ENCODE data around the gene NPC1L1. TPM values are rescaled to one million over a fixed set of nuclear protein-coding genes. Genes with fewer than 3 reads are reported as not detected.

The NPC1L1 gene, protein sequence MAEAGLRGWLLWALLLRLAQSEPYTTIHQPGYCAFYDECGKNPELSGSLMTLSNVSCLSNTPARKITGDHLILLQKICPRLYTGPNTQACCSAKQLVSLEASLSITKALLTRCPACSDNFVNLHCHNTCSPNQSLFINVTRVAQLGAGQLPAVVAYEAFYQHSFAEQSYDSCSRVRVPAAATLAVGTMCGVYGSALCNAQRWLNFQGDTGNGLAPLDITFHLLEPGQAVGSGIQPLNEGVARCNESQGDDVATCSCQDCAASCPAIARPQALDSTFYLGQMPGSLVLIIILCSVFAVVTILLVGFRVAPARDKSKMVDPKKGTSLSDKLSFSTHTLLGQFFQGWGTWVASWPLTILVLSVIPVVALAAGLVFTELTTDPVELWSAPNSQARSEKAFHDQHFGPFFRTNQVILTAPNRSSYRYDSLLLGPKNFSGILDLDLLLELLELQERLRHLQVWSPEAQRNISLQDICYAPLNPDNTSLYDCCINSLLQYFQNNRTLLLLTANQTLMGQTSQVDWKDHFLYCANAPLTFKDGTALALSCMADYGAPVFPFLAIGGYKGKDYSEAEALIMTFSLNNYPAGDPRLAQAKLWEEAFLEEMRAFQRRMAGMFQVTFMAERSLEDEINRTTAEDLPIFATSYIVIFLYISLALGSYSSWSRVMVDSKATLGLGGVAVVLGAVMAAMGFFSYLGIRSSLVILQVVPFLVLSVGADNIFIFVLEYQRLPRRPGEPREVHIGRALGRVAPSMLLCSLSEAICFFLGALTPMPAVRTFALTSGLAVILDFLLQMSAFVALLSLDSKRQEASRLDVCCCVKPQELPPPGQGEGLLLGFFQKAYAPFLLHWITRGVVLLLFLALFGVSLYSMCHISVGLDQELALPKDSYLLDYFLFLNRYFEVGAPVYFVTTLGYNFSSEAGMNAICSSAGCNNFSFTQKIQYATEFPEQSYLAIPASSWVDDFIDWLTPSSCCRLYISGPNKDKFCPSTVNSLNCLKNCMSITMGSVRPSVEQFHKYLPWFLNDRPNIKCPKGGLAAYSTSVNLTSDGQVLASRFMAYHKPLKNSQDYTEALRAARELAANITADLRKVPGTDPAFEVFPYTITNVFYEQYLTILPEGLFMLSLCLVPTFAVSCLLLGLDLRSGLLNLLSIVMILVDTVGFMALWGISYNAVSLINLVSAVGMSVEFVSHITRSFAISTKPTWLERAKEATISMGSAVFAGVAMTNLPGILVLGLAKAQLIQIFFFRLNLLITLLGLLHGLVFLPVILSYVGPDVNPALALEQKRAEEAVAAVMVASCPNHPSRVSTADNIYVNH (N-terminal part only)
- not detected for polyA plus RNA-seq (ENCODE audit: low read depth in 6 of 6)

DNA sequence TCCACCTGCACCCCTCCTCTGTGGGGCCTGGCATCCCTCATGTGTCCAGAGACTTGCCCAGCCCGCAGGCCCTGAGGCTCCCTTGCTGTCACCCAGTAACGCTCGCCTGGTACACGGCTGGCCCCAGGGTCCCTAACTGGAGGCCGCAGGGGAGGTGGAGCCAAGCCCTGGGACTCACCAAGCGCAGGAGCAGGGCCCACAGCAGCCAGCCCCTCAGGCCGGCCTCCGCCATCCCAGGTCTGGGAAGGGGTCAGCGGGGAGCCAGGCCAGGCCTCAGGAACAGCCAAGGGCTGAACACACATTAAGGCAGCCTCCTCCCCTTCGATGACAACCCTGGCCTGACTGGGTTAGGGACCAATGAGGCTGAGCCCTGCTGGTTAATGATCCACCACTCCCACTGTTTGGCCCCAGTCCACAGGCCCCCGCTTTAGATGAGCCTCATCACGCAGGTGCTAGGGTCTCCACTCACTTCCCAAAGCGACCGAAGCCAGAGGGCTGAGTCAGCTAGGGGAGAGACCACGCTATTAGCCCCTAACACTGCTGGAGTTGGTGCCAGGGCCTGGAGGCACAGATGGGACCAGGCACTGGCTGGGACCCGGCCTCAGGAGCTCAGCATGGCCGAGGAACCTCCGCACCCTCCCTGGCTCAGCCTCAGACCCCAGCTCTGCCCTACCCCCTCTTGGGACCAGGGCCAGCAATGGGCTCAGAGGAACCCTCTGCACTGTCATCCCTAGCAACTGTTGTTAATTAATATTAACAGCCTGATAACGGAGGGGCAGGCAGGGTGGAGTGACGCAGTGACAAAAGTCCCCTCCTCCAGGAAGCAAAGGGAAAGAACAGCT, at the start of gene NPC1L1:
Gene NPC1L1 (minus strand): TSS at position 303 of the 842 bp plus-strand sequence. CDS start 71 bp downstream, at position 232.
- Mint-ChIP-seq H3K9me3 (no peaks in the 10 kb centered on the region), H3K36me3 (no peaks in the 10 kb centered on the region), H3K27me3 (peaks cover 14% of the 10 kb centered on the region in 3 donors), H3K4me1 (no peaks in the 10 kb centered on the region), H3K4me3 (peak within 1 kb of the TSS in 1 of 8 donors; percentile 55), H3K27ac (peak within 1 kb of the TSS in 2 of 6 donors; percentile 22 to 79)
- DNase-seq (no peak), ATAC-seq (ENCODE audit: low read depth in 2 of 2) (no peak)

DNA sequence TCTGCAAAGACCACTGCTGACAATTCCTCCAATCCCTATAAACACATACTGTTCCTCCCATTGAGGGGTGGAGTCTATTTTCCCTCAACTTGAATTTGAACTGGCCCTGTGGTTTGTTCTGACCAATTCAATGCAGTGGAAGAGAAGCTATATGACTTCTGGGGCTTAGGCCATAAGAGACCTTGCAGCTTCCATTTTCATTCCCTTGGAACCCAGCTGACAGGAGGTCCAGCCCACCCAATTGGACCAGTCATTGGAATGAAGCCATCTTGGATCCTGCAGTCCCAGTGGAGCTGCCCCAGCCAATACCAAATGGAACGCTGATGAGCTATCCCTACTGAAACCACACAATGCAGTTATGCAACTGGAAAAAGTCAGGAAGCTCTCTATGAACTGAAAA, 49.8 kb upstream of the NPC1L1 start:
- no peaks in the 10 kb centered on the region for H3K36me3 Mint-ChIP-seq
- H3K4me1 Mint-ChIP-seq = peaks cover 0 to 7% (median 4%) of the 10 kb centered on the region in 3 donors
- ATAC-seq (ENCODE audit: low read depth in 2 of 2) (no peak), DNase-seq (no peak)
- H3K27me3 Mint-ChIP-seq = peaks cover 10 to 26% (median 17%) of the 10 kb centered on the region in 3 donors
- no peaks in the 10 kb centered on the region for H3K9me3 Mint-ChIP-seq
- H3K27ac Mint-ChIP-seq = no peak overlapping the region
- no peak overlapping the region for H3K4me3 Mint-ChIP-seq

DNA sequence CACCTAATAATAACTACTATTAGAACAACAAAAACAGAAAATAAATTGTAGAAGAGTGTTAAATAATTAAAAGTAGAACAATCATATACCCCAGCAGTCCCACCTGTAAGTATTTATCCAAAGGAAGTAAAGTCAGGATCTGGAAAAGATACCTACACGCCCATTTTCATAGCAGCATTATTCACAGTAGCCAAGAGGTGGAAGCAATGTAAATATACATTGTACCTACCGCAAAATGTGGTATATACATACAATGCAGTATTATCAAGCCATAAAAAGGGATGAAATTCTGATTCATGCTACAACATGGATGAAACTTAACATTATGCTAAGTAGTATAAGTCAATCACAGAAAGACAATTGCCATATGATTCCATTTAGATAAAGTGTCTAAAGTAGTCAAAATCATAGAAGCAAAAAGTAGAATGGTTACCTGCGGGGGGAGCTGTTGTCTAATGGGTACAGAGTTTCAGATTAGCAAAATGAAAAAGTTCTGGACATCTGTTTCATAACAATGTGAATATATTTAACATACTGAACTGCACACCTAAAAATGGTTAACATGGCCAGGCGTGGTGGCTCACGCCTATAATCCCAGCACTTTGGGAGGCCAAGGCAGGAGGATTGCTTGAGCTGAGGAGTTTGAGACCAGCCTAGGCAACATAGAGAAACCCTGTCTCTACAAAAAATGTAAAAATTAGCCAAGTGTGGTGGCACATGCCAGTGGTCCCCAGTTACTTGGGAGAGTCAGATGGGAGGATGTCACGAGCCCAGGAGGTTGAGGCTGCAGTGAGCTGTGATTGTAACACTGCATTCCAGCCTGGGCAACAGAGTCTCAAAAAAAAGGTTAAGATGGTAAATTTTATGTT, 46.9 kb upstream of the NPC1L1 start:
- H3K4me3 Mint-ChIP-seq = peak overlapping the region in 1 of 8 donors; percentile 17
- peaks cover 0 to 7% (median 5%) of the 10 kb centered on the region in 3 donors for H3K4me1 Mint-ChIP-seq
- ATAC-seq (ENCODE audit: low read depth in 2 of 2) (peak; percentile 69 to 81), DNase-seq (peak; percentile 49)
- H3K27me3 Mint-ChIP-seq = peaks cover 4 to 8% (median 5%) of the 10 kb centered on the region in 3 donors
- H3K36me3 Mint-ChIP-seq = no peaks in the 10 kb centered on the region
- H3K9me3 Mint-ChIP-seq = no peaks in the 10 kb centered on the region
- H3K27ac Mint-ChIP-seq = peak overlapping the region in 1 of 6 donors; percentile 62

DNA sequence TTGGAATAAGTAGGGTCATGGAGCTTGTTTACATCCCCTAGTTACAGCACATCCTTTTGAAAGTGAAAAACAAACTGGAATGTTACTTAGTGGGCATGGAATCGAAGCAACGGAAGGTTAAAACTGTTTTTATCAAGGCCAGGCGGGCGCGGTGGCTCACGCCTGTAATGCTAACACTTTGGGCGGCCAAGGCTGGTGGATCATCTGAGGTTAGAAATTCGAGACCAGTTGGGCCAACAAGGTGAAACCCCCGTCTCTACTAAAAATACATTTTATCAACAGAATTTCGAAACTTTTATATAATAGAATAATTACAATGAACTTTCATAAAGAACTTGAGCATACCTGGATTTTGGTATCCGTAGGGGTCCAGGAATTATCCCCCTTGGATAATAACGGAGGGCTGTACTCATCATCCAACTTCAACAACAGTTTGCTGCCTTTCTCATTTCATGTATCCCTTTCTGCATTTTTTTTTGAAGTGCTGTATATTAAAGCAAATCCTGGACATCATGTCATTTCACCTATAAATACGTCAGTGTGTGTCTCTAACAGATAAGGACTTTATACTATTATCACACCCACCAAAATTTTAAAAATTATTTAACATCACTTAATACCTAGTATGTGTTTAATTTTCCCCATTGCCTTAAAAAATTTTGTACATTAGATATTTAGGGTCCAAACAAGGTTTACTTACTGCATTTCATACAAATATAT, 42.2 kb upstream of the NPC1L1 start:
- Mint-ChIP-seq H3K27me3 (no peaks in the 10 kb centered on the region), H3K27ac (peak overlapping the region in 5 of 6 donors; percentile 93 to 98 (median 97)), H3K4me1 (peaks cover 11 to 39% (median 36%) of the 10 kb centered on the region in 3 donors), H3K4me3 (peak overlapping the region; percentile 88 to 97 (median 93)), H3K9me3 (no peaks in the 10 kb centered on the region), H3K36me3 (peaks cover 3 to 15% of the 10 kb centered on the region in 2 donors)
- no peak for DNase-seq
- ATAC-seq (ENCODE audit: low read depth in 2 of 2) = no peak

DNA sequence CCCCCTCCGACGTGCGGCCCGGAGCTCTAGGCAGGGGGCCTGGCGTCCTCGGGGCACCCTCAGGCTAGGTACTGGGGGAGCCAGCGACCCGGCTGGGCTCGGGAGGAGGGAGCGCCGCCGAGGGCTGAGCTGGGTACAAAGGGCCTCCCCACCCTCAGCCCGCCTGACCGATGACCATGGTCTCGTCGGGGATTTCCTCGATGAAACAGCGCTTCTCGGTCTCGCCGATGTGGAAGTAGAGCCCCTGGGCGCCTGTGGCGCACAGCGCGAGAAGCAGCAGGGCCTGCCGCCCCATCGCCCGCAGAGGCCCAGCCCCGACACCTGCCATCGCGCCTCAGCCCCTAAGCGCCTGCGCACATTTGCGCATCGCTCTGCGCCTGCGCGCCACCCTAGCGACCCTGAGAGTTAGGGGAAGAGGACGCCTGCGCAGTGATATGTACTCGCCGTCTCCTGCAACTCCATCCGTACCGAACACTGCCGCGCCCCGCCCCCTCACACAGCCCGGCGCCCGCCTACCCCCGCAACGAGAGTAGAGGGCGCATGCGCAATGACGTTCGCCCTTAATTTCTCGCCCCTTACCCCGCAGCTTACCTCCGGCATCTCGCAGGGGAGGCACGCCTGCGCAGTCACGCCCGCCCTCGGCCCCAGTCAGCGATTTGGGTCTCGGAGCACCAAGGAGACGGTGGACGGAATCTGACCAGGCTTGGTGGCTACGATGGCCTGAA, 40.9 kb upstream of the NPC1L1 start, which contains the start of gene TMED4:
Gene TMED4 (minus strand): TSS at position 353 of the 725 bp plus-strand sequence. CDS start 25 bp downstream, at position 328.
- Mint-ChIP-seq H3K4me1 (peaks cover 11 to 36% (median 34%) of the 10 kb centered on the region in 3 donors), H3K4me3 (peak within 1 kb of the TSS; percentile 88 to 97 (median 93)), H3K9me3 (no peaks in the 10 kb centered on the region), H3K27me3 (no peaks in the 10 kb centered on the region), H3K36me3 (peaks cover 3 to 15% of the 10 kb centered on the region in 2 donors), H3K27ac (peak within 1 kb of the TSS; percentile 93 to 98 (median 96))
- DNase-seq (peak; percentile 100), ATAC-seq (ENCODE audit: low read depth in 2 of 2) (peak; percentile 83)

DNA sequence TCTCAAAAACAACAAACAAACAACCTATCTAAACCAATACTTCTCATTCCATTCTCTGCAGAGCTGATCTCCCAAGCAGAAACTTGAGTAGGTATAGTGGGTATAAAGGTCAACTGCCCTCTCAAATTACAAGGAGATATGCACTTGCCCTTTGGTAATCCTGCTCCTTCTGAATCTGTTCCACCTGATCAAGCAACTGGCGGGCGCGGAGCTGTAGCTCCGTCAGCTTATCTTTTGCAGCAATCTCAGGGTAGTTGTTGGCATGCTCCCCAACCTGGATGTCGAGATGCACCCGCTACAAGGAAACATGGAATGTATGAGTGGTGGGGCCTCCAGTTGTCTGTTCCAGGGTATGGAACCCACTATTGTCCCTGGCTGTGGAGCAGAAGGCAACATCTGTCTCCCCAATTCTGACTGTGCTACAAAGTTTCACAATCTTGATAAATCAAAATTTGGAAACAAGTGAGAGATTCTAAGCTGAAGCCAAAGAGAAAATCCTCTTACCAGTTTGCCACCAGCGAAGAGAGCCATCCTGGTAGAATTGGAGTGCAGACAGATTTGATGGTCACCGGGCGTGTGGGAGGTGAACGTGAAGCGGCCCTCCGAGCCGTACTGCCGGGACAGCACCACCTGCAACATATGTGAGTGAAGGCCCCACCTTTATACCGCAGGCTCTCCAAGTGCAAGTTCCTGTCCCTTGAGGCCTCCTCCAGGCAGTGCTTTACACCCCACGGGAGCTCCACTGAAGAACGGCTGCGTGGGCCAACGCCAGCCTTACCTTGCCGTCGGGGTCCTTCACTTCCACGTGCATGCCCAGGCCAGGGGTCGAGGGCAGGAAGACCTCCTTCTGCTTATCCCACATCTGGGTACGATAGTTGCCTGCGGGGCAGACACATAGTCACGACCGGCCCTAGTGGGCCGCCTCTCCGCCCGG, 40.1 kb upstream of the NPC1L1 start:
- H3K27ac Mint-ChIP-seq = peak overlapping the region; percentile 93 to 98 (median 96)
- peaks cover 12 to 36% (median 34%) of the 10 kb centered on the region in 3 donors for H3K4me1 Mint-ChIP-seq
- H3K4me3 Mint-ChIP-seq = peak overlapping the region; percentile 88 to 97 (median 93)
- peak in 1 of 2 donors; percentile 11 for ATAC-seq (ENCODE audit: low read depth in 2 of 2)
- peaks cover 3 to 15% of the 10 kb centered on the region in 2 donors for H3K36me3 Mint-ChIP-seq
- no peaks in the 10 kb centered on the region for H3K27me3 Mint-ChIP-seq
- no peak for DNase-seq
- no peaks in the 10 kb centered on the region for H3K9me3 Mint-ChIP-seq

DNA sequence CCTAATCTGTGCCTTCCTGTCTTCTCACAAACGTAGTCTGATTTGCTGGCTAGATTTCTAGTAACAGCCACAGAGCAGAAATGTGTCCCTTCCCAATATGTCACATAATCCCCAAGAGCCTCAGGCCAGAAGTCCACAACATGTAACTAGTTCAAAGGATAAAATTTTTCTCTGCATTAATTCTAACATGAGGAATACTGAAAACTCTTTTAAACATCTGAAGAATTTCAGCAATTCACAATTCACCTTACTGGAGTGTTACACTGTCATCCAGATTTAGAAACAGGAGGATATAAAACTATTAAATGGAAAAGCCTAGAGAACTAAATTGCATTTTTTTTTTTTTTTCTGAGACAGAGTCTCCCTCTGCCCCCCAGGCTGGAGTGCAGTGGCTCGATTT, 35.1 kb upstream of the NPC1L1 start:
- no peak for ATAC-seq (ENCODE audit: low read depth in 2 of 2)
- Mint-ChIP-seq H3K9me3 (no peaks in the 10 kb centered on the region), H3K27me3 (no peaks in the 10 kb centered on the region), H3K36me3 (peaks cover 10 to 15% of the 10 kb centered on the region in 2 donors), H3K4me1 (peaks cover 41 to 63% (median 56%) of the 10 kb centered on the region in 3 donors), H3K4me3 (peak overlapping the region in 3 of 8 donors; percentile 36 to 71 (median 55)), H3K27ac (peak overlapping the region in 4 of 6 donors; percentile 26 to 84 (median 56))
- no peak for DNase-seq

DNA sequence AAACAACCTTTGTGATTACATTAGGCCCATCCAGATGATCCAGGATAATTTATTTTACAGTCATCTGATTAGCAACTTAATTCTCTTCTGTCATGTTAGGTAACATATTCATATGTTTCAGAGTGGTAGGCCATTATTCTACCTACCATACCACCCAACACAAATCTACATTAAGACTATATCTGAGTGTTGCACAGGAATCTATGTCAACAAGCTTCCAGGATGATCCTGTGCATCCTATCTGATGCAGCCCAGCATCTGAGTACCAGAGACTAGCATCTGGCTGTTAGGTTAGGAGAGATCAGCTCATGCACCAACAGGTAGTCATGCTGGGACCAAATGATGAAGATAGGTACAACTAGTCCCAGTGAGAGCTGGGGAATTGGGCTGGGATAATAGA, 33.9 kb upstream of the NPC1L1 start:
- Mint-ChIP-seq H3K36me3 (peaks cover 10 to 12% of the 10 kb centered on the region in 2 donors), H3K9me3 (no peaks in the 10 kb centered on the region), H3K4me1 (peaks cover 35 to 56% (median 46%) of the 10 kb centered on the region in 3 donors), H3K4me3 (peak overlapping the region in 7 of 8 donors; percentile 93 to 98 (median 97)), H3K27me3 (no peaks in the 10 kb centered on the region), H3K27ac (peak overlapping the region in 4 of 6 donors; percentile 28 to 98 (median 71))
- DNase-seq (no peak), ATAC-seq (ENCODE audit: low read depth in 2 of 2) (no peak)

DNA sequence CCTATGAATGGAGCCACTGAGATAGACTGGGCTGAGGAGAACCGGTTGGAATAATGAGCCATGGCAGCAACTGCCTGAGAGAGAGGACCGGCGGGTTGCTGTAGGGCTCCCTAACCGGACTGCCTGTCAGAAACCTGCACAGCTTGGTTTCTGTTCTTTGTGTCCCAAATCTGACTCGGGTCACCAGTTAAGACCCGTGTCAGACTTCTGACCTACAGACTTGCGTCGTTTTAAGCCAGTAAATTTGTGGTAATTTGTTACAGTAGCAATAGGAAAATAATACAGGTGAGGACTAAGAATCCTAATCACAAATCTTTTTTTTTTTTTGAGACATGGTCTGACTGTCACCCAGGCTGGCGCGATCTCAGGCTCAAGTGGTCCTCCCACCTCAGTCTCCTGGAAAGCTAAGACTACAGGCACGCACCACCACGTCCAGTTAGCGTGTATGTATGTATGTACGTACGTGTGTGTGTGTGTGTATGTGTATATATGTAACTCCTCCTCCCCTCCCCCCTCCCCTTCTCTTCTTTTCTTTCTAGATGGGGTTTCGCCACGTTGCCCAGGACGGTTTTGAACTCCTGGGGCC, 33.2 kb upstream of the NPC1L1 start:
- peaks cover 36 to 50% (median 46%) of the 10 kb centered on the region in 3 donors for H3K4me1 Mint-ChIP-seq
- H3K9me3 Mint-ChIP-seq = no peaks in the 10 kb centered on the region
- DNase-seq (no peak), ATAC-seq (ENCODE audit: low read depth in 2 of 2) (no peak)
- H3K27me3 Mint-ChIP-seq = no peaks in the 10 kb centered on the region
- H3K36me3 Mint-ChIP-seq = peaks cover 6% of the 10 kb centered on the region in 2 donors
- H3K4me3 Mint-ChIP-seq = peak overlapping the region; percentile 93 to 98 (median 98)
- H3K27ac Mint-ChIP-seq = peak overlapping the region; percentile 96 to 99 (median 98)

Measured in naive B cell (primary cell).